GM12865 (cell line): Measurements from ENCODE around the gene CHST15.

Source experiments
- DNase-seq: peaks from one replicate; pipeline ENCODE4 v3.0.0; 2010; ENCODE audit warnings: low read depth
- H3K4me3 ChIP-seq: 2 replicates; pipeline ENCODE4 v1.5.1; 2011; ENCODE audit warnings: mild to moderate bottlenecking, low read depth, low read length, control low read depth
- TF ChIP-seq, protein P1 (sequence below): IDR thresholded peaks from 2 replicates; pipeline ENCODE4 v1.5.1; 2011; ENCODE audit warnings: low read length, control low read depth, low read depth, inconsistent platforms; ENCODE audit not compliant: insufficient read depth; ENCODE audit errors: missing control alignments

The CHST15 gene

DNA sequence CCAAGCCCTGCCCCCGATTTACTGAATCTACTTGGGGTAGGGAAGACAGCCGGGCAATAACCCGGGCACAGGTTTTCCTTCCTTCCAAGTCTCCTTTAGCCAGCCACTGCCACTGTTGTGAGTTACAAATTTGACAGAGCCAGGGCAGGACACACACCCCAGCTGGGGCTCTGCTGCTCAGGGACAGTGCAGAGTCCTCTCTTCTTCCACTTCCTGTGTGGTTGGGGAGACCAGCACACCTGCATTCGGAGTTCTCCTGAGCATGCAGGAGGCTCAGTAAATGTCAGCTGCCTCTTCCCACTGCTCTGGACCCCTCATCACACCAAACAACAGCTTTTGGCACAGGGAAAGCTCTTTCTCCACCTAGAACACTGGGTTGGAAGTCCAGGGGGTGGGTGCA lies 21.3 kb downstream of the CHST15 start:
- DNase-seq: no peak
- no peak overlapping the region for H3K4me3 ChIP-seq
- TF ChIP-seq, protein P1, sequence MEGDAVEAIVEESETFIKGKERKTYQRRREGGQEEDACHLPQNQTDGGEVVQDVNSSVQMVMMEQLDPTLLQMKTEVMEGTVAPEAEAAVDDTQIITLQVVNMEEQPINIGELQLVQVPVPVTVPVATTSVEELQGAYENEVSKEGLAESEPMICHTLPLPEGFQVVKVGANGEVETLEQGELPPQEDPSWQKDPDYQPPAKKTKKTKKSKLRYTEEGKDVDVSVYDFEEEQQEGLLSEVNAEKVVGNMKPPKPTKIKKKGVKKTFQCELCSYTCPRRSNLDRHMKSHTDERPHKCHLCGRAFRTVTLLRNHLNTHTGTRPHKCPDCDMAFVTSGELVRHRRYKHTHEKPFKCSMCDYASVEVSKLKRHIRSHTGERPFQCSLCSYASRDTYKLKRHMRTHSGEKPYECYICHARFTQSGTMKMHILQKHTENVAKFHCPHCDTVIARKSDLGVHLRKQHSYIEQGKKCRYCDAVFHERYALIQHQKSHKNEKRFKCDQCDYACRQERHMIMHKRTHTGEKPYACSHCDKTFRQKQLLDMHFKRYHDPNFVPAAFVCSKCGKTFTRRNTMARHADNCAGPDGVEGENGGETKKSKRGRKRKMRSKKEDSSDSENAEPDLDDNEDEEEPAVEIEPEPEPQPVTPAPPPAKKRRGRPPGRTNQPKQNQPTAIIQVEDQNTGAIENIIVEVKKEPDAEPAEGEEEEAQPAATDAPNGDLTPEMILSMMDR: no peak

DNA sequence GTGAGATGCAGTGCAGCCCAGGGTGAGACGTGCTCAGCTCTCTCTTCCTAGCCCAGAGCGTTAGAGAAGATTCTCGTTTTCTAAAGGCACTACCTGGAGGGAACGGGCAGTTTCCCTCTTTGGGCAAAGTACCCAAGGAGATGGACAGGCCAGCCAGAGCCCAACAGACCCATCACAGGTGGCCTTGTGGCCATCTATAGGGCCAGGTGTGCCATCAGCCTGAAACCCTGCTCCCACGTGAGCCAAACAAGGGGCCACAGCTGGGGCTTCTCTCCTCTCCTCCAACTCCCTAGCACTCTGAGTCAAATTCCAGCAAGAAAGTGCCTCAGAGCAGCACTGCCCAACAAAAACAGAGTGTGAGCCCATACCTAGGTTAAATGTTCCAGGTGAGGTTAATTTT lies 22.3 kb downstream of the CHST15 start:
- no peak overlapping the region for H3K4me3 ChIP-seq
- TF ChIP-seq, protein P1: no peak
- DNase-seq: no peak

DNA sequence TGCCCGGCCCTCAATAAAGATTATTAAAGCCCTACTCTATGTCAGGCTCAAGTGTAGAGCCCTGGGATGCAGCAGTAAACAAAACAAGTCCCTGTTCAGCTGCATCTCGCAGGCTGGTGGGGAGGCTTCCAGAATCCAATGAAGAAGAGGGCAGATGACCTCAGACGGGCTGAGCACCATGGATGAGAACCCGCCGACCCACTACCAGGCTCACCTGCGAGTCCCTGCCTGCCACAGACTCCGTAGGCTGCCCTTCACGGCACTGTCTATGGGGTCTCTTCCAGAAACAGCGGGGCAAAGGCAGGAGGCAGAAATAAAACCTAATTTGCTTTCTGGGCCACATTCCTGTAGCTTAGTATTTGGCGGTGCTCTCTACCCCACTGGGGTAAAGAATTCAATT lies 22.7 kb downstream of the CHST15 start:
- no peak for DNase-seq
- TF ChIP-seq, protein P1: no peak
- H3K4me3 ChIP-seq: no peak overlapping the region

DNA sequence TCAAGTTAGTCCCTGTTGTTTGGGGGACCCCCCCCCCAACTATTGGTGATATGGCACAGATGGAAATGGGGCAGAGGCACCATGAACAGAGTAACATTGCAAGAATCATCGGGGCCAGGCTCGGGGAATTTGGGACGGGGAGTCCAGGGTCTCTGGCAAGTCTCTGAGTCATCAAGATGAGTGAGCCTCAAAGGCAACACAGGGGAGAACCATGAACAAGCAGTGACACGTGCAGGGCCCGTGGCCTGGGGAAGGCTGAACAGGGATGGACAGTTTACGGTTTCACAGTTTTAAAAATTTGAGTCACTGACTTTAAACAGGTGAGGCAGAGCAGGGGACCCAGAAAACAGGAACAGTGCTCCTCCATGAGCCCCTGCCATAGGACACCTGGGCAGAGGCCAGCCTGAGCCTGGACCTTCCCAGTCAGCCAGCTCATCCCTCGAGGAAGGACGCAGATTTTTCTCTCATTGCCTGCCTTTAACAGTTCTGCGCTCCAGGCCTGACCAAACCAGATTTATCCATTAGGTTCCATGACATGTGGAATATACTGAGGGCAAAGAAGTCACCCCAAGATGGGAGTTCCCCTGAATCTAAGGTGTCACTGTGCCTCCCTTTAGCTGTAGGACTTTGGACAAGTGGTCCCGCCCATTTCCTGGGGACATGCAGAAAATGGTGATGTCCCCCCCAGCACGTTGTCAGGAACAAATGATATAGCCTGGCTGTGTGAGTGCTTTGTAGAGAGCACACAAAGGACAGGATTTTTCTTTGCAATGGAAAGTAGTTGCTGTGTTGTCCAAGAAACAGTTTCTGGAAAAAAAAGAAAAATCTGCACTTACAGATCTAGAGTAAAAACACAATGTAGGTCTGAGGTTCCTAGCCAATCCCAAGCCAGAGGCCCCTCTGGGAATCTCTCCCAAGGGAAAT lies 23.8 kb downstream of the CHST15 start:
- no peak overlapping the region for H3K4me3 ChIP-seq
- TF ChIP-seq, protein P1: no peak
- no peak for DNase-seq

DNA sequence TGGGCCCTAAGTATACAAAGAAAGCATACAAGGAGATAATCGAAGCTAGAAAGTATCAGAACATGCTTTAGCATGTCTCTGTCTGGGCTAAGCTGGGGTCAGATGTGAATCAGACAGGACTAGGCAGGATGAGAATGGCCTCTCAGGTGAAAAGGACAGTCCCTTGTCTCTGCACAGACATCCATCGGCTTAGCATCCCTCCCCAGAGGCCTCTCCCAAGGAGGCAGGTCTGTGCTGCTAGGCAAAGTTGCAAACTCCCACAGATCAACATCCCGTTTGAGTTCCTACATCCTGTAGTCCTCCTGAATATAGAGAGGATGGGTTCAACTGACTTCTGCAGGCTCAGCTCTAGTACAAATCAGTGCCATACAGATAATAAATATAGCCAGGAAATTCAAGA lies 24.5 kb downstream of the CHST15 start:
- no peak for DNase-seq
- H3K4me3 ChIP-seq: no peak overlapping the region
- TF ChIP-seq, protein P1: no peak

DNA sequence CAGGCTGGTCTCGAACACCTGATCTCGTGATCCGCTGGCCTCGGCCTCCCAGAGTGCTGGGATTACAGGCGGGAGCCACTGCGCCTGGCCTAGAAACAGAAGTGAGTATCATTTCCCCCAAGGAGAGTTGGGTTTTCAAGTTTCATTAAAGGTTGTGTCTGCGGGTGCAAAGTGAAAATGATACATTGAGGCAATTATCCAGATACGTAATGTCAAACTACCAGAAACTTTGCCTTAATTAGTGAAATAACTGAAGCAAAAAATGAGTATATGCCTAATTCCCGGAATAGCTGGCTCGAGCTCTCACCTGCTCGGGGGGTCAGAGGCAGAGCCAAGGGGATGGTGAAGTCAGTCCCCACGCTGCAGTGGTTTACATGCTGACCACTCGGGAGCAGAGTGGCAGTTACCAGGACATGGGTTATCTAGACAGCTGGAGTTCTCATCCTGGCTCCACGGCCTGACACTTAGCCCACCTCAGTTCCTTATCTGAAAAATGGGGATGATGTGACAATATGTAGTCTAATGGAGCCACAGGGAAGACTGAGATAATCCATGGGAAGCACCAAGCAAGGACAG lies 25.5 kb downstream of the CHST15 start:
- TF ChIP-seq, protein P1: no peak
- H3K4me3 ChIP-seq: no peak overlapping the region
- DNase-seq: no peak
